OCI-LY7 (cell line): ENCODE data around the gene PCA3.

Experiments used
- EZH2phosphoT487 ChIP-seq: fragments of 200-600 bp; sonication (generic); IDR thresholded peaks from 2 replicates; pipeline ENCODE4 v1.6.1; 2018; ENCODE audit warnings: low read depth, borderline replicate concordance, mild to moderate bottlenecking, mixed run types, antibody characterized with exemption, low read length, moderate library complexity, mixed read lengths
- TF ChIP-seq, protein P1 (sequence below): fragments of 200-600 bp; sonication (generic); conservative IDR thresholded peaks from 2 replicates; pipeline ENCODE4 v1.5.1; 2014; ENCODE audit warnings: mild to moderate bottlenecking, antibody characterized with exemption, low read length, moderate library complexity, mixed read lengths

DNA sequence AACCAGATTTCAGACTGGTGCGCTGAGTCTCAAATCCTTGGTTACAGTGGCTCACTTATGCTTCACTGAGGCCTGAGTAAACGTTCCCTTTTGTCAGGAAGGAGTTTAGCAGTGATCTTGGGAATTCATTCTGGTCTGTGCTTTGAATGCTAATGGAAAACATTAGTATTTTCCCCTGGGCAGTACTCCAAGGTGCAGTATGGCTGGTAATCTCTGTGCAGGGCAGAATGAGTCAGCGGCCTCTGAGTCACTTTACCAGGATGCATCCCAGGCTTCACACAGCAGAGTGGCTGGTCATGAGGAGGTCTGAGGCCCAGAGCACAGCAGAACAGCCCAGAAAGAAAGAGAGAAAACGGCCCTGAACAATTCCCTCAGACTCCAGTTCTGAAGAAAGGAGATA lies 54.0 kb downstream of the PCA3 start:
- TF ChIP-seq, protein P1, sequence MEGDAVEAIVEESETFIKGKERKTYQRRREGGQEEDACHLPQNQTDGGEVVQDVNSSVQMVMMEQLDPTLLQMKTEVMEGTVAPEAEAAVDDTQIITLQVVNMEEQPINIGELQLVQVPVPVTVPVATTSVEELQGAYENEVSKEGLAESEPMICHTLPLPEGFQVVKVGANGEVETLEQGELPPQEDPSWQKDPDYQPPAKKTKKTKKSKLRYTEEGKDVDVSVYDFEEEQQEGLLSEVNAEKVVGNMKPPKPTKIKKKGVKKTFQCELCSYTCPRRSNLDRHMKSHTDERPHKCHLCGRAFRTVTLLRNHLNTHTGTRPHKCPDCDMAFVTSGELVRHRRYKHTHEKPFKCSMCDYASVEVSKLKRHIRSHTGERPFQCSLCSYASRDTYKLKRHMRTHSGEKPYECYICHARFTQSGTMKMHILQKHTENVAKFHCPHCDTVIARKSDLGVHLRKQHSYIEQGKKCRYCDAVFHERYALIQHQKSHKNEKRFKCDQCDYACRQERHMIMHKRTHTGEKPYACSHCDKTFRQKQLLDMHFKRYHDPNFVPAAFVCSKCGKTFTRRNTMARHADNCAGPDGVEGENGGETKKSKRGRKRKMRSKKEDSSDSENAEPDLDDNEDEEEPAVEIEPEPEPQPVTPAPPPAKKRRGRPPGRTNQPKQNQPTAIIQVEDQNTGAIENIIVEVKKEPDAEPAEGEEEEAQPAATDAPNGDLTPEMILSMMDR: no peak
- no peak for TF ChIP-seq EZH2phosphoT487
